Measurements from ENCODE around the gene ITPK1. TPM values are rescaled to one million over a fixed set of nuclear protein-coding genes. Genes with fewer than 3 reads are reported as not detected.

ITPK1 gene
- total RNA-seq, 1 experiment from 2014 or later: 25.9 TPM

- no peak overlapping the region for H3K4me3 ChIP-seq (ENCODE audit: low read depth in 2 of 2, low read length in 2 of 2)
- POLR2A ChIA-PET: no interaction called here
- ATAC-seq (no peak), DNase-seq (ENCODE audit: low read depth, low spot score) (no peak)
- H3K9me3 ChIP-seq (ENCODE audit: control insufficient read depth, insufficient read depth, low read depth, low read length): no peaks in the 10 kb centered on the region
- TF ChIP-seq POLR2AphosphoS5 (IDR thresholded peaks at IDR 0.05; ENCODE audit: low read depth, low read length) (no peak), TCF7L2 (IDR thresholded peaks at IDR 0.05; ENCODE audit: low read depth, low read length) (no peak), SIN3A (IDR thresholded peaks at IDR 0.05; ENCODE audit: borderline replicate concordance, insufficient read depth, low read depth, low read length) (no peak), CTCF (IDR thresholded peaks at IDR 0.05) (no peak)
- no peaks in the 10 kb centered on the region for H3K36me3 ChIP-seq (ENCODE audit: control insufficient read depth, insufficient read depth, low read length)
- in situ Hi-C loops (cut with HindIII; ENCODE audit: low pct_unique_long_range_greater_than_20kb, low sequenced_read_pairs) (no loop called here), intact Hi-C loops (cut with micrococcal nuclease; ENCODE audit: unreplicated experiment) (no loop called here)
- H3K4me1 ChIP-seq (ENCODE audit: control insufficient read depth, insufficient read depth, low read length): no peaks in the 10 kb centered on the region
- no peak overlapping the region for H3K27ac ChIP-seq (ENCODE audit: low read length)
- CTCF ChIA-PET: no interaction called here
- BruUV-seq (replicated peaks): no TSS peak
- H3K27me3 ChIP-seq (ENCODE audit: control insufficient read depth, insufficient read depth, low read length): no peaks in the 10 kb centered on the region
Measured at GRCh38 chr14:92967346-92967926, 148.3 kb downstream of the ITPK1 start.

GRCh38 chr14:92965281-92965680 lies 150.4 kb downstream of the ITPK1 start:
- no peak overlapping the region for H3K27ac ChIP-seq (ENCODE audit: low read length)
- ATAC-seq (no peak), DNase-seq (ENCODE audit: low read depth, low spot score) (no peak)
- no peak overlapping the region for H3K4me3 ChIP-seq (ENCODE audit: low read depth in 2 of 2, low read length in 2 of 2)
- no peaks in the 10 kb centered on the region for H3K4me1 ChIP-seq (ENCODE audit: control insufficient read depth, insufficient read depth, low read length)
- TF ChIP-seq REST (IDR thresholded peaks at IDR 0.05; ENCODE audit: insufficient read depth in 1 of 2, low read depth in 2 of 2, low read length in 1 of 2) (no peak), SIN3A (IDR thresholded peaks at IDR 0.05; ENCODE audit: borderline replicate concordance, insufficient read depth, low read depth, low read length) (no peak)
- intact Hi-C loops (cut with micrococcal nuclease; ENCODE audit: unreplicated experiment): no loop called here
- no peaks in the 10 kb centered on the region for H3K9me3 ChIP-seq (ENCODE audit: control insufficient read depth, insufficient read depth, low read depth, low read length)
- CTCF ChIA-PET: no interaction called here
- in situ Hi-C loops (cut with HindIII; ENCODE audit: low pct_unique_long_range_greater_than_20kb, low sequenced_read_pairs): no loop called here
- no TSS peak for BruUV-seq (replicated peaks)
- POLR2A ChIA-PET: no interaction called here
- no peaks in the 10 kb centered on the region for H3K36me3 ChIP-seq (ENCODE audit: control insufficient read depth, insufficient read depth, low read length)
- no peaks in the 10 kb centered on the region for H3K27me3 ChIP-seq (ENCODE audit: control insufficient read depth, insufficient read depth, low read length)

GRCh38 chr14:92964124-92965109 lies 151.3 kb downstream of the ITPK1 start:
- in situ Hi-C loops (cut with HindIII; ENCODE audit: low pct_unique_long_range_greater_than_20kb, low sequenced_read_pairs): no loop called here

More at GRCh38 chr14:92964124-92965109, 151.3 kb downstream of the ITPK1 start:
- Histone ChIP-seq H3K27ac (ENCODE audit: low read length) (no peak overlapping the region), H3K27me3 (ENCODE audit: control insufficient read depth, insufficient read depth, low read length) (no peaks in the 10 kb centered on the region), H3K4me1 (ENCODE audit: control insufficient read depth, insufficient read depth, low read length) (no peaks in the 10 kb centered on the region), H3K36me3 (ENCODE audit: control insufficient read depth, insufficient read depth, low read length) (no peaks in the 10 kb centered on the region), H3K9me3 (ENCODE audit: control insufficient read depth, insufficient read depth, low read depth, low read length) (no peaks in the 10 kb centered on the region), H3K4me3 (ENCODE audit: low read depth in 2 of 2, low read length in 2 of 2) (no peak overlapping the region)
- no TSS peak for BruUV-seq (replicated peaks)
- DNase-seq (ENCODE audit: low read depth, low spot score) (no peak), ATAC-seq (no peak)
- POLR2A ChIA-PET: no interaction called here
- intact Hi-C loops (cut with micrococcal nuclease; ENCODE audit: unreplicated experiment): no loop called here
- CTCF ChIA-PET: no interaction called here
- no peak for TF ChIP-seq TCF7L2 (IDR thresholded peaks at IDR 0.05; ENCODE audit: low read depth, low read length)
- no peak for TF ChIP-seq REST (IDR thresholded peaks at IDR 0.05; ENCODE audit: insufficient read depth in 1 of 2, low read depth in 2 of 2, low read length in 1 of 2)
- no peak for TF ChIP-seq CTCF (IDR thresholded peaks at IDR 0.05)
- no peak for TF ChIP-seq POLR2AphosphoS5 (IDR thresholded peaks at IDR 0.05; ENCODE audit: low read depth, low read length)
- TF ChIP-seq SIN3A (IDR thresholded peaks at IDR 0.05; ENCODE audit: borderline replicate concordance, insufficient read depth, low read depth, low read length): no peak

All from Panc1 (cell line).